HG03103 (cell line): ENCODE data around the gene ADAD2.
"Not testable (repeated sequence)": the region's sequence is repeated elsewhere in the genome, so short reads cannot be mapped to it uniquely, and the experiment has no call there.

Experiments used
- ATAC-seq: cut with Tn5 transposase; IDR thresholded peaks from one replicate; pipeline ENCODE4 v1.9.1; 2021; ENCODE audit warnings: low read depth; ENCODE audit not compliant: unreplicated experiment

Gene ADAD2

DNA sequence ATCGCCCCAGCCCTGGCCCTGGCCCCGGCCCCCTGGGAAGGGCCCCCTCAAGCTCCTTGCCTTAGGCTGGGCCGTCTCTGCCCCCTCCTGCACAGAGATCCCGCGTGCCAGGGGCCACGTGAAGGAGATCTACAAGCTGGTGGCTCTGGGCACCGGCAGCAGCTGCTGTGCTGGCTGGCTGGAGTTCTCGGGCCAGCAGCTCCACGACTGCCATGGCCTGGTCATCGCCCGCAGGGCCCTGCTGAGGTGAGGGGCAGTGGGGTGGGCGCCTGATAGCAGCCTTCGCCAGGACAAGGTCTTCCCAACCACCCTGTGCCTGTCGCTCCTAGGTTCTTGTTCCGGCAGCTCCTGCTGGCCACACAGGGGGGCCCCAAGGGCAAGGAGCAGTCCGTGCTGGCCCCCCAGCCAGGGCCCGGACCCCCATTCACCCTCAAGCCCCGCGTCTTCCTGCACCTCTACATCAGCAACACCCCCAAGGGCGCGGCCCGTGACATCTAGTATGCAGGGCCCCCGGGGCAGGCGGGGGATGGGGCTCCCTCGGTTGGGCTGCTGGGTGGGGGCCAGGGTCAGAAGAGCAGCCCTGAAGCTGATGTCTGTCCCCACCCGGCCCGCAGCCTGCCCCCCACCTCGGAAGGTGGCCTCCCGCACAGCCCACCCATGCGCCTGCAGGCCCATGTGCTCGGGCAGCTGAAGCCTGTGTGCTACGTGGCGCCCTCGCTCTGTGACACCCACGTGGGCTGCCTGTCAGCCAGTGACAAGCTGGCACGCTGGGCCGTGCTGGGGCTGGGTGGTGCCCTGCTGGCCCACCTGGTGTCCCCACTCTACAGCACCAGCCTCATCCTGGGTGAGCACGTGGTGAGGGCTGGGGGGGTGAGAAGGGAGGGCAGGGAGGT, 4.5 kb downstream of the ADAD2 start:
- ATAC-seq, result no peak

DNA sequence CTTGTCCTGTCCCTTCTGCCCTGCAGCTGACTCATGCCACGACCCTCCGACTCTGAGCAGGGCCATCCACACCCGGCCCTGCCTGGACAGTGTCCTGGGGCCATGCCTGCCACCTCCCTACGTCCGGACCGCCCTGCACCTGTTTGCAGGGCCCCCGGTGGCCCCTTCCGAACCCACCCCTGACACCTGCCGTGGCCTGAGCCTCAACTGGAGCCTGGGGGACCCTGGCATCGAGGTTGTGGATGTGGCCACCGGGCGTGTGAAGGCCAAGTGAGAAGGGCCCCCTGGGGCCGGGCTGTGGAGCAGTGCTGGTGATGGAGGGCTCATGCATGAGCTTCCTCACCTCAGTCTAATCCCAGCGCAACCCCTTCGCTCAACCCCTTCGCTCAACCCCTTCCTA, 5.1 kb downstream of the ADAD2 start:
- ATAC-seq, result no peak

- ATAC-seq, result no peak
These were observed 5.9 kb downstream of the ADAD2 start for GRCh38 chr16:84196727-84197394.

- ATAC-seq, result no peak
These were observed 6.6 kb downstream of the ADAD2 start for GRCh38 chr16:84197466-84198128.

GRCh38 chr16:84198401-84198800, 7.4 kb downstream of the ADAD2 start:
- no peak for ATAC-seq

GRCh38 chr16:84199097-84199496, 8.1 kb downstream of the ADAD2 start:
- no peak for ATAC-seq

DNA sequence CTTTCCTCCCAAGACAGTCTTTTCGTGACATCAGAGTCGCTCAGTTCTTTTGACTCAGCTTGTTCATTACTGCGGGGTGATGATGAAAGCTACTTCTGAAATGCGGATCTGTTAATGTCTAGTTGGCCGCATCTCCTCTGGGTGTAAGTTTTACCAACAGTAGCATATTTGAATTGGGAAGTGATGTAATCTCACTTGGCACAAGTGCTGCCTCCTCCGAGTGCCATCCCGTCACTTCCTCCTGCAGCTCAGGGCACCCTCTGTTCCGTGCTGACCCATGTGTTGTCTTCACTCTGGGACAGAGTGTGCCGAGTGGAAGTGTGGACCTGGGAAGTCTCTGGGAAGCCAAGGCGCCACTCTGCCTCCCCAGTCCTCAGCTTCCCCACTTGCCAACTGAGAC, 8.9 kb downstream of the ADAD2 start:
- no peak for ATAC-seq

DNA sequence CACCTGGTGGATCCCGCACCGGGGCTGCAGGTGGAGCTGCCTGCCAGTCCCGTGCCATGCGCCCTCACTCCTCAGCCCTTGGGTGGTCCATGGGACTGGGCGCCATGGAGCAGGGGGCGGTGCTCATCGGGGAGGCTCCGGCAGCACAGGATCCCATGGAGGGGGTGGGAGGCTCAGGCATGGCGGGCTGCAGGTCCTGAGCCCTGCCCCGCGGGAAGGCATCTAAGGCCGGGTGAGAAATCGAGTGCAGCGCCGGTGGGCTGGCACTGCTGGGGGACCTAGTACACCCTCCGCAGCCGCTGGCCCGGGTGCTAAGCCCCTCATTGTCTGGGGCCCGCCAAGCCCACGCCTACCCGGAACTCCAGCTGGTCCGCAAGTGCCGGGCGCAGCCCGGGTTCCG, 13.6 kb downstream of the ADAD2 start:
- ATAC-seq, result not testable (repeated sequence)

DNA sequence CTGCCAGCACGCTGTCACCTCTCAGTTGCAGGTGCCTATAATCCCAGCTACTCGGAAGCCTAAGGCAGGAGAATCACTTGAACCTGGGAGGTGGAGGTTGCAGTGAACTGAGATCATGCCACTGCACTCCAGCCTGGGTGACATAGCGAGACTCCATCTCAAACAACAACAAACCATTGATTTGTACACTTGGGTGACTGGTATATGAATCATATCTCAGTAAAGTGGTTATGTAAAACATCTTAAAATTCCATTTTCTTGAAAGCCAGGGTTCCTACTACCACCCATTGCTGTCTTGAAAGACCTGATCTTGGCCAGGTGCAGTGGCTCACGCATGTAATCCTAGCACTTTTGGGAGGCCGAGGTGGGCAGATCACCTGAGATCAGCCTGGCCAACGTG, 14.2 kb downstream of the ADAD2 start:
- ATAC-seq, result not testable (repeated sequence)

DNA sequence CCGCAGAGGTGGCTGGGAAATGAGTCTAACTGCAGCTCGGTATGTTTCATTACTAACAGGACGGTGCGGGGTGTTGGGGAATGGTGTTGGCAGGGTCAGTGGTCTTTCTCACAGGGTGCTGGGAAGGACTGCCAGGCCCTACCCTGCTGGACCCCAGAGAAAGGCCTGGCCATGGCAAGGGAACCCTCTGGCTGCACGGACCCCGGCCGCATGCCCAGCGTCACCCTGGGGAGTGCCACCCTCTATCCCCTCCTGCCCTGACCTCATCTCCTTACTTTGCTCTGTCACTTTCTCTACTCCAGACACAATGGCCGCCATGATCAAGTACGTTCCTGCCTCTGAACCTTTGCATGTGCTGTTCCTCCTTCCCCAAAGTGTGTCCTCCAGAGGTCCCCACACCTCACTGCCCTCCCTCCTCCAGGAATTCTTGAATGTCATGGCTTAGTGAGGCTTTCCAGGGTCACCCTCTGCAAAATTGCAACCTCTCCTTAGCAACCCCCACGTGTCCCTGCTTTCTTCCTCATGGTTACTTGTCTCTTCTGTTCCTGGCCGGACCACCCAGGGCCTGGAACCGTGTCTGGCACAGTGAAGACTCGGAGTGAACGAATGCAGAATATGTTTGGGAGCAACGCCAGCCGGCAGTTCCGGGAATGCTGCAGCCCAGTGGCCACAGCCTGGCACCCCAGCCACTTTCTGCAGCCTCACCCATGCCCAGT, 15.2 kb downstream of the ADAD2 start:
- ATAC-seq, result no peak

GRCh38 chr16:84207251-84207650, 16.3 kb downstream of the ADAD2 start:
- ATAC-seq, result no peak

- ATAC-seq, result no peak
These were observed 16.9 kb downstream of the ADAD2 start for GRCh38 chr16:84207879-84208278.

GRCh38 chr16:84209989-84210388, 19.0 kb downstream of the ADAD2 start:
- no peak for ATAC-seq

- no peak for ATAC-seq
These were observed 21.2 kb downstream of the ADAD2 start for GRCh38 chr16:84212154-84212553.

- ATAC-seq, result no peak
These were observed 21.7 kb downstream of the ADAD2 start for GRCh38 chr16:84212631-84213030.

DNA sequence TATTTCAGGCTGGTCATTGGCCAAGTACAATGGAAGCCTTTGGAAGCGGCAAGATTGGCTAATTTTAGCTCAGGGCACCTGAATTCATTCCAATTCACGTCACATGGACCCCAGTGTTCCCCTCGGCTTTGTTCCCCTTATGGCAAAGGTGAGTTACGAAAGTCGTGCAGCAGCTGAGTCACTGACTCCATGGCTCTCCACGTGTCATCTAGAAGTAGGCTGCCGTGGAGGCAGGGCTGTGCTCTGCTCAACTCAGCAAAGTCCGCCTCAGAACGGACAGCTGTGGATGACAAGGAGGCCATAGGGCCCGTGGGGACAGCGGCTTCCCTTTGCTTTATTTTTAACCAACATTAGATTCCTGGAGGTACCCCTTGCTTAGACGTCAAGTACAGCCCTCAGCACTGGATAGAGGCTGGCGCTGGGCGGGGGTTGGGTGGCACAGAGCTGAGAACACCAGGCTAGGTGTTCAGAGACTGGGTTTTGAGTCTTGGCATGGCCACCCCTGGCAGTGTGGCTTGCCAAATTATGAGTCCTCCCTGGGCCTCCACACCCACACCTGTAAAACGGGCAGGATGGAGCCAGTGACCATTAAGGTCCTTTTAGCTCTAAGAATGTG, 23.6 kb downstream of the ADAD2 start:
- no peak for ATAC-seq

DNA sequence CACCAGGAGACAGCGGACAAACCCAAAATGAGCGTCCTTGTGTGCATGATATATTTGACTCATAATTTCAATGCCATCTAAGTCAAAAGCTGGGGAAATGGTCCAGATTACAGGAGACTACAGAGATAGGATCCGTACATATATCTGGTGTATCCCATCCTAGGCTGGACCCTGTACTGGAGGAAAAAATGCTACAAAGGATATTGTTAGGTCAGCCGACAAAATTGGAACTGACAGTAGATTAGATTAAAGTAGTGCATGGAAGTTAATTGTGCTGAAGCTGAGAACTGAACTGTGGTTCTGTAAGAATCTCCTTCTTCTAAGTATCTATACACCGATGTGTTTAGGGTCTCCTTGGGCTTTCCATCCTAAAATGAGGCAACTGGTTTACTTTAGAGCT, 24.6 kb downstream of the ADAD2 start:
- no peak for ATAC-seq

- ATAC-seq, result not testable (repeated sequence)
These were observed 25.2 kb downstream of the ADAD2 start for GRCh38 chr16:84216144-84216543.

DNA sequence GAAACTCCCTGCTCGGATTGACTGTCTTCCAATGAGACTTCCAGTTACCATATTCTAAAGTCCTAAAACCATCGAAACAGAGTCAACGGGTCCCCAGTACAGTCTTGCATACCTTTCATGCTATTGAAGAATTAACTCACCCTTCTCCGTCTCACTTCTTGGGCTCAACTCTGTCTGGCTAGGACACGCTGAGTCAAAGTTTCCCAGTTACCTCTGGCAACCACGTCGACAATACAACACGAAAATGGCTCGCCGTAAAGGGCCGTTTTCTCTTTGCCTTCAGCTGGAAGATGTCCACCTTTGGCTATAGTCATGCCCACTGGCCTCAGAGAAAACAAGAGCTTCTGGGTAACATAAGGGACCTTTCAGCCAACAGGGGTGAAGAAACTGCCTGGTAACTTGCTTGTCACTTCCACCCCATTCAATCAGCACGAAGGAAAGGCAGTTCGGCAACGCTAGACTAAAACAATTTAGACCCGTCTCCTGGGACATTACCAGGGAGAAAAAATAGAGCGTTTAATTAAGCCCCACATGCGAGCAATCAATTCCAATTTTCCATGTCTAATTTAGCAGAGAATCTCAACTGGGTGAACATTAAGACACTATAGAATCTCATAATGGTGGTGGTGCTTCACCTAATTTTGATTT, 27.3 kb downstream of the ADAD2 start:
- no peak for ATAC-seq

GRCh38 chr16:84218956-84219355, 28.0 kb downstream of the ADAD2 start:
- ATAC-seq, result no peak
